Central memory CD4-positive, alpha-beta T cell (primary cell): Measurements from ENCODE around the gene FAM120AOS.
"Not testable (repeated sequence)": the region's sequence is repeated elsewhere in the genome, so short reads cannot be mapped to it uniquely, and the experiment has no call there.

Source experiments
- DNase-seq: peaks from one replicate; pipeline ENCODE4 v3.0.0; 2022

The FAM120AOS gene

GRCh38 chr9:93466416-93467061, 13.2 kb upstream of the FAM120AOS start:
- DNase-seq = no peak

DNA sequence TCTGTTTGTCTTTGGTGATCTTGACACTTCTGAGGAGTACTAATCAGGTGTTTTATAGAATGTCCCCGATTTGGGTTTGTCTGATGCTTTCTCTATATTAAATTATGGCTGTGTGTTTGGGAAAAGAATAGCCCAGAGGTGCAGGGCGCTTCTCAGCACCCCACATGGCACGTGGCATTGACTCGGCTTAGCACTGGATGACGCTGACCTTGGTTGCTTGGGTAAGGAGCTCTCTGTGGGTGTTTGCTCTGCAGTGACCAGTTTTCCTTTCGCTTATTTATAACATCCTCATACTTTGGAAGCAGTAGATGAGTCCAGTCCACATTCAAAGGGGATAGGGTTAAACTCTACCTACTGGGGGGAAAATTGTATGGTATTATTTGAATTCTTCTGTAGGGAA, 12.5 kb upstream of the FAM120AOS start:
- no peak for DNase-seq

- no peak for DNase-seq
Observed at GRCh38 chr9:93464876-93465275, 11.5 kb upstream of the FAM120AOS start.

- no peak for DNase-seq
Observed at GRCh38 chr9:93464395-93464794, 11.0 kb upstream of the FAM120AOS start.

DNA sequence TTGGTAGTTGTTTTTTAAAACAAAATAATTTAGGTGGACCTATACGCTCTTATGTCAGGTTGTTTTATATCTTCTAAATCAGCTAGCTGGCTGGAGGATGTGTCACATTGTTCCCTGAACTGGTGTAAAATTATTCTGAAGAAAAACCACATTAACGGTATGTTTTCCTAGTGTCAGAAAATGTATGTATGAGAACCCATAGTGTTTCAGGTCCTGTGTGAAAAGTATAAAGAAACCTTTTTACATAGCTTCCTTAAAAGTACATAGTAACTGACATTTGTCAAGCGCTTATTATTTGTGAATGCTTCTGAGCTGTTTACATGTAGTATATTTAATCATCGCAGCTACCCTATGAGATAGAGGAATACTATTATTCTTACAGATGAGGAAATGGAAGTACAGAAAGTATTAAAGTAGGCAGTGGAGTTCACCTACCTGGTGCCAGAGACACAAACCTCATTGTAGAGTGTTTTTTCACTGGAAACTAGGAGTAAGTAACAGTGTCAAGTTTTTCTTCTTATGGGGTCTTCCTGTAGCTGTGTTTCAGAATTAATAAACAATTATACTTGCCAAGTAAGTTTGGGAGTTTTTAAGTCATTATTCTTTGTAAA, 10.4 kb upstream of the FAM120AOS start:
- DNase-seq = no peak

GRCh38 chr9:93461821-93462220, 8.4 kb upstream of the FAM120AOS start:
- no peak for DNase-seq

DNA sequence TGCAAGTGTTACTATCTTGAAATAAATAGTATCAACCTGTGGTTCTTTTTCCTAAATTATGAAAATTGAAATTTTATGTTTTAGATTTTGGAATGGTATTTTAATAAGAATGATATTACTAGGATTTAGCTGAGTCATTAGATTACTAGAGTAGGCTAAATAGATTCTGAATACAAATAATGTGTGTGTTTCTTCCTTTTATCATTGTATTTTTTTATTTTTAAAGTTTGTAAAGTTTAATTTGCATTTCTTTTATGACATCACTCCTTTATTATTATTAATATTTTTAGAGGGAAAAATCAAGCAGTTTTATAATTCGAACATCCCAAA, 8.0 kb upstream of the FAM120AOS start:
- no peak for DNase-seq

- DNase-seq = no peak
Observed at GRCh38 chr9:93460689-93461413, 7.5 kb upstream of the FAM120AOS start.

DNA sequence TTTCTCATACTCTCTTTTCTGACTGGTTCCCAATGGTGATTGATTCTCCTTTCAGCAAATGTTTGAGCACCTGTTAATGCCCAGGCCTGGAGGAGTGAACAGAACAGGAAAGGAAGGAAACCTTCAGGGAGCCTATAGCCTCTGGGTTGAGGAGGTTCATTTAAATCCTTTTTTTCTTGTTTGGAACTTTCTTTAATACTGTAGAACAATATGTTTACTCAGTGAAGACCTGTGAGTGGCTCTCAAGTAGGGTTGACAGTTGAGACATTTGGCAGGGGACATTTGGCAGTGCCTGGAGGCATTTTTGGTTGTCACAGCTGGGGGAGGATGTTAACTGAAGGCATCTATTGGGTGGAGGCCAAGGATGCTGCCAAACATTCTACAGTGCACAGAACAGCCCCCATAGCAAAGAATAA, 6.1 kb upstream of the FAM120AOS start:
- DNase-seq = no peak

DNA sequence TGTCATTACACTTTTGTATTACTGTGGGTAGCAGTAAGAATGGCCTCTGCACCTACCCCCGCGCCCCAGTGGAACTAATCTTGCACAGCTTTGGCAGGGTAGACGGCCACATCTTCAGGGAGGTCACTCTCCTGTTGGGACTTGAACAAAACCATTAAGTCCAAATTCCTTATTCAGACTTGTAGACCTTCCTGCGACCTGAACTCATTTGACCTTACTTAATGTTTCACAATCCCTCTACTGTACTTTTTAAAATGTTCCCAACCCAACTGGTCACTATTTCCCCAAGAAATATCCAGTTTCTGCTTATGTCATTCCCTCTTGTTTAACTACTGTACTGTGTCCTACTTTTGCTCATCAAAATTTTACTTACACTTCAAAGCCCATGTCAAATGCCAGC, 5.3 kb upstream of the FAM120AOS start:
- no peak for DNase-seq

DNA sequence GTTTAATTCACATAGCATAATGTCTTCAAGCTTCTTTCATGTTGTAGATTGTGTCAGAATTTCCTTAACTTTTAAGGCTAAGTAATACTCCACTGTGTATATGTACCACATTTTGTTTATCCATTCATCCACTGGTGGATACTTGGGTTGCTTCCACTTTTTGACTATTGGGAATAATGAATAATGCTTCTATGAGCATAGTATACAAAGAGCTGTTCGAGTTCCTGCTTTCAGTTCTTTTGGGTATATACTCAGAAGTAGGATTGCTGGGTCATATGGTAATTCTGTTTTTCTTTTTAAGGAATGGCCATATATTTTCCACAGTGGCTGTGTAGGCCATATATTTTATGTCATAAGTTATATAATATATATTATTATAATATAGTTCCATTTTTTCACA, 3.6 kb upstream of the FAM120AOS start:
- no peak for DNase-seq

DNA sequence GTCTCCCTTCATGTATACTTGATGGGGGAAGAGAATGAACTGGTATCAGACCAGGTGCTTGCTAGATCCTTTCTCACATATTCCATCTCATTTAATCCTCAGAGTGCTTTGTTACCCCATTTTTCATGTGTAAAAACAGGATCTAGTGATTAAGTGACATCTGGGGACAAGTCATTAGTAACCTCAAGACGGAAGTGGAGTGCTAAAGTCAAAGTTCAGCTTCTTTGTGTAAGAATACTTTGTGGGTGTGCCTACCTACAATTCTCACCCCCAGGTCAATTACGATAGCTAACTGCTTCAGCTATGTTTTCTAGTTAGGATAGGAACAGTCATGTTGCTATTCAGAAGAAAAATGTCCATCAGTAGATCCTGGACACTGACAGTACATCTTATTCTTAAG, 3.1 kb upstream of the FAM120AOS start:
- peak; percentile 5 for DNase-seq

DNA sequence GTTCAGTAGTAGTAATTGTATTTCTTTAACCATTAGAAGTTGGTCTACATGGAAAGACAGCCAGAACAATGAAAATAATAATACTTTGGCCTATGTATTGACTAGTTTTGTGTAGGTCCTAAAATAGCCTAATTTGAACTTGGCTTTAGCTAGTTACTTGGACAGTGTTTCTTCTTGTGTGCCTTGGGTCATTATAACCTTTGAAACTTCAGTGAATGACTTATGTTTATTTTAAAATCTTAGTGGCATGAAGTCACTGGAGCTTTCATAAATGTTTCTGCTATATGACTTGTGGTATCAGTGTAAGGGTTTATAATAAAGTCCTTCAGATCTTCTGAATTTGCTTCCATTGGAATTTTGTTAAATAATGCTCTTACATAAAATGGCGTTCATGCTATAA, 2.6 kb upstream of the FAM120AOS start:
- DNase-seq = no peak

GRCh38 chr9:93452710-93453046, 703 bp downstream of the FAM120AOS start:
- DNase-seq = peak; percentile 14

DNA sequence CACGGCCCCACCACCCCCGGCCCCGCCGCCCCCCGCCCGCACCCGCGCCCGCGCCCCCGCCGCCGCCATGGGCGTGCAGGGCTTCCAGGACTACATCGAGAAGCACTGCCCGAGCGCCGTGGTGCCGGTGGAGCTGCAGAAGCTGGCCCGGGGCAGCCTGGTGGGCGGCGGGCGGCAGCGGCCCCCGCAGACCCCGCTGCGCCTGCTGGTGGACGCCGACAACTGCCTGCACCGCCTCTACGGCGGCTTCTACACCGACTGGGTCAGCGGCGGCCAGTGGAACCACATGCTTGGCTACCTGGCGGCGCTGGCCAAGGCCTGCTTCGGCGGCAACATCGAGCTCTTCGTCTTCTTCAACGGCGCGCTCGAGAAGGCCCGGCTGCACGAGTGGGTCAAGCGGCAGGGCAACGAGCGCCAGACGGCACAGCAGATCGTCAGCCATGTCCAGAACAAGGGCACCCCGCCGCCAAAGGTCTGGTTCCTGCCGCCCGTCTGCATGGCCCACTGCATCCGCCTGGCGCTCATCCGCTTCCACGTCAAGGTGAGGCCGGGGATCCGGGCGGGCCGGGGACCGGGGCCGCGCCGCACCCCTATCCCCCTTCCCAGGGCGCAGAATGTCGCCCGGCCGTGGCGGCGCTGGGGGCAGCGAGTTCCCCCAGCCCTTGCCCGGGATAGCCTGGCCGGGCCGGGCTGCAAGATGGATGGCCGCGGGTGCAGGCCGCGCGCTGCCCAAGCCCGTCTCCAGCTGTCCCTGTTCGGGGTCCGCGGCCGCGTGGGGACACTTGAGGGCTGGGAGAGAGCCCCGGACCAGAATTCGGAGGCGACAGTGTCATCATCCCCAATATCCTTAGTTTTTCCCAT, 1.3 kb downstream of the FAM120AOS start:
- DNase-seq = peak; percentile 45

DNA sequence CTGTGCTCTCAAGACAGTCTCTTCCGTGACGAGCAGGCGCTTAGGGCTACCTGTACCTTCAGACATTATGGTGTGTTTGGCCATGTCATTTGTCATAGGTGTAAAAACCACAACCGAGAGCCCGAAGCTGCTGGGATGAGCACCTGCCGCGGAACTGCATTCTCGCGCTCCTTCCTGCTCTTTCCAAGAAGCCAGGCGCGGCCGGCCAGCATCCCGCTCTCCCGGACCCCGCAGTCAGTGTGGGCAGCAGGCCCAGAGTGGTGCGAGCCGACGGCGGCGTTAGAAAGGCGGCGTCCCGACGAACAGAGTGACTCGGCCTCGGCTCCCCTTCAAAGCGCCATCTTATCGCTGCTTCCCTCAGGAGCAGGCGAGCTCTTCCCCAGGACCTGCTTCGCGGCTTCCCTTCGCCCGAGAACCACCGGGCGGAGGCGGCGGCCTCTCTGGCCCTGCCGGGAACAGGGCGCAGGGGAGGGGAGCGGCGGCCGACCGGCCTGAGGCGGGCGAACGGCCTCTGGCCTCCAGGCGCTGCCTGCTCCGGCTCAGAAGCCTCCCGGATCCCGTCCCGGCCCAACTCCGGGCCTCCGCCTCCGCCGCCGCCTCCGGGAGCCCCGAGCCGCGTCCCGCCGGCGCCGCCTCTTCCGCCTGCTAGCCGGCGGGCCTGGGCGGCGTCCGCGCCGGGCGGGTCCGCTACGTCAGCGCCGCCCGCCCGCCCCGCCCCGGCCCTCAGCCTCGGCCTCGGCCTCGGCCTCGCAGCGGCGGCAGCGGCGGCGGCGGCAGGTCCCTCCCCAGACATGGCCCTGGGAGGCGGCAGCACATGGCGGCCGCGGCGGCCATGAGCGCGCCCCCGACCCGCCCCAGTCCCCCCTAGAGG, 2.2 kb downstream of the FAM120AOS start, which contains the start of gene FAM120A:
TSS of gene FAM120A (plus strand) at position 741 of the 871 bp plus-strand sequence. CDS start 231 bp downstream, outside the sequence.
- peak; percentile 73 for DNase-seq

GRCh38 chr9:93447655-93448054, 5.7 kb downstream of the FAM120AOS start:
- no peak for DNase-seq

GRCh38 chr9:93446073-93446472, 7.3 kb downstream of the FAM120AOS start:
- DNase-seq = no peak

DNA sequence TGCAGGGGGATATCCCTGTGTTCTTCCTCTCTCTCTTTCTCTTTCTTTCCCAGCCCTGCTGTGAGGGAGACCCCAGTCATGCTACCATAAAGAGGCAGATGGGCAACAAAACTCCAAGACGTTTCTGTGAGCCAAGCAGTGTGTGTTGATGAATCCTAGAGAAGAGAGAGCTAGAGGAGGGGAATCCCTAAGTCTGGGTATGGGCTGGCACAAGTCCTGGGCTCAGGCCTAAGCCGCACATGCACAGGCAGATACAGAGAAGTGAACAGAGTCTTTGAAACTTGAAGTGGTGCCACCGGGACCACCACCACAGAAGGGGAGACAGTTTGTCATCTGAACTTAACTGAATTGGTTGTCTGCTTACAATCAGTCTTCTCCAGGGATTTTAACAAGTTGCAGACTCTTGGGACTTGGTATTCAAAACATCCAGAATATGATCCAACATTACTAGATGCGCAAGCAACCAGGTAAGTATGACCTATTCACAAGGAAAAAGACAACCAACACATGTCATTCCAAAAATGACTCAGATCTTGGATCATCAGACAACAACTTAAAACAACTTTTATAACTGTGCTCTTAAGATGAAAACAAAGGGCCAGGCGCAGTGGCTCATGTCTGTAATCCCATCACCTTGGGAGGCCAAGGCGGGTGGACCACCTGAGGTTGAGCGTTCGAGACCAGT, 12.3 kb downstream of the FAM120AOS start:
- no peak for DNase-seq

DNA sequence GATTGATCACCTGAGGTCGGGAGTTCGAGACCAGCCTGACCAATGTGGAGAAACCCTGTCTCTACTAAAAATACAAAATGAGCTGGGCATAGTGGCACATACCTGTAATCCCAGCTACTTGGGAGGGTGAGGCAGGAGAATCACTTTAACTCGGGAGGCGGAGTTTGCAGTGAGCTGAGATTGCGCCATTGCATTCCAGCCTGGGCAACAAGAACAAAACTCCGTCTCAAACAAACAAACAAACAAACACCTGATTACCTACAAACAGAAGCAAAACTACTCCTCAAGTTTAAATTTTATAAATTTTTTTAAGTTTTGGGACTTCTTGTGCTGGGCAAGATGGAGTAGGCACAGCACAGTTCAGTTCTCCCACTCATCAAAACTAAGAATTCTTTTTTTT, 14.1 kb downstream of the FAM120AOS start:
- DNase-seq = not testable (repeated sequence)

DNA sequence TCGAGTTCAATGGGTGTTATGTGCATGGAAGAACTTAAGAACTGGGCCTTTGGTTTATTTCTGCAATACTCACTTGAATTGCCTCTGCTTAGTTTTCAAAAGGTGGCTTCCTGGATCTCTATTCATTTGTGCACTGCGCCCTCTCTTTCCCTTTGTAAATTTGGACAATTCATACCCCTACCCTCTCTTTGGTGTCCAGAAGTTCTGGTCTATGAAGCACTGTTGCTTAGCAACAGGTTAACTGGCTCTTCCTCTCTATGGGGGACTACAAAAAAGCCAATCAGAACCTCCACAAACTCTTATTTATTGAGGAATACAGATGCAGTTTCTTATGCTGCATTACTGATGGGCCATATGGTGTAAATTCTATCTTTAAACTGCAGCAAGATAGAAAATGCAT, 15.4 kb downstream of the FAM120AOS start:
- DNase-seq = no peak
